ENCODE data around the gene ARHGAP10.
A peak's percentile ranks its signal among the peaks of the same experiment; 100 is the strongest.

The ARHGAP10 gene

GRCh38 chr4:147830987-147831386 is 99.1 kb downstream of the ARHGAP10 start:
- DNase-seq, result no peak

- no peak for DNase-seq
These were observed 99.8 kb downstream of the ARHGAP10 start for GRCh38 chr4:147831551-147832171.

- no peak for DNase-seq
These were observed 101.4 kb downstream of the ARHGAP10 start for GRCh38 chr4:147833254-147833653.

- no peak for DNase-seq
These were observed 101.9 kb downstream of the ARHGAP10 start for GRCh38 chr4:147833741-147834140.

GRCh38 chr4:147834480-147834879 is 102.6 kb downstream of the ARHGAP10 start:
- DNase-seq, result no peak

GRCh38 chr4:147836807-147837206 is 104.9 kb downstream of the ARHGAP10 start:
- DNase-seq, result no peak

GRCh38 chr4:147837435-147837834 is 105.5 kb downstream of the ARHGAP10 start:
- no peak for DNase-seq

- DNase-seq, result no peak
These were observed 106.0 kb downstream of the ARHGAP10 start for GRCh38 chr4:147837854-147838253.

GRCh38 chr4:147839200-147839599 is 107.3 kb downstream of the ARHGAP10 start:
- DNase-seq, result no peak

GRCh38 chr4:147839663-147840062 is 107.8 kb downstream of the ARHGAP10 start:
- DNase-seq, result no peak

GRCh38 chr4:147840838-147841738 is 109.2 kb downstream of the ARHGAP10 start:
- no peak for DNase-seq

GRCh38 chr4:147842573-147842972 is 110.7 kb downstream of the ARHGAP10 start:
- DNase-seq, result no peak

GRCh38 chr4:147843162-147843561 is 111.3 kb downstream of the ARHGAP10 start:
- DNase-seq, result no peak

- DNase-seq, result no peak
These were observed 112.9 kb downstream of the ARHGAP10 start for GRCh38 chr4:147844781-147845180.

GRCh38 chr4:147846318-147847155 is 114.6 kb downstream of the ARHGAP10 start:
- peak; percentile 23 for DNase-seq

GRCh38 chr4:147847751-147848590 is 116.1 kb downstream of the ARHGAP10 start:
- no peak for DNase-seq

GRCh38 chr4:147848634-147849033 is 116.7 kb downstream of the ARHGAP10 start:
- no peak for DNase-seq

GRCh38 chr4:147851135-147851534 is 119.2 kb downstream of the ARHGAP10 start:
- no peak for DNase-seq

GRCh38 chr4:147853706-147854105 is 121.8 kb downstream of the ARHGAP10 start:
- no peak for DNase-seq

- no peak for DNase-seq
These were observed 122.3 kb downstream of the ARHGAP10 start for GRCh38 chr4:147854154-147854553.

- no peak for DNase-seq
These were observed 123.7 kb downstream of the ARHGAP10 start for GRCh38 chr4:147855571-147856009.

GRCh38 chr4:147860960-147861359 is 129.1 kb downstream of the ARHGAP10 start:
- DNase-seq, result no peak
